GM23338 (cell line): Measurements from ENCODE around the gene YBX3. TPM values are rescaled to one million over a fixed set of nuclear protein-coding genes. Genes with fewer than 3 reads are reported as not detected.

Experiments
- ATAC-seq: fragments of 200-7000 bp; cut with Tn5 transposase; 3 replicates; pipeline ENCODE4 v1.9.1; 2020
- DNase-seq: peaks from one replicate; pipeline ENCODE4 v3.0.0-alpha.2; 2015; ENCODE audit warnings: low spot score
- H2AFZ ChIP-seq: fragments of 200-600 bp; sonication (generic); 2 replicates; pipeline ENCODE4 v1.8.0; 2016; ENCODE audit warnings: antibody characterized with exemption, mild to moderate bottlenecking, moderate library complexity
- H3F3A ChIP-seq: fragments of 200-600 bp; sonication (generic); replicated peaks from 2 replicates; pipeline ENCODE4 v1.8.0; 2017; ENCODE audit warnings: antibody characterized with exemption, mixed run types, low read depth
- H3K27ac ChIP-seq: fragments of 200-600 bp; sonication (generic); 2 replicates; pipeline ENCODE4 v1.6.1; 2016; ENCODE audit warnings: low read depth
- H3K27me3 ChIP-seq: fragments of 200-600 bp; sonication (generic); 2 replicates; pipeline ENCODE4 v1.8.0; 2016; ENCODE audit warnings: mild to moderate bottlenecking, mixed run types, moderate library complexity; ENCODE audit not compliant: insufficient read depth
- H3K36me3 ChIP-seq: fragments of 200-600 bp; sonication (generic); 2 replicates; pipeline ENCODE4 v1.8.0; 2016; ENCODE audit warnings: mild to moderate bottlenecking; ENCODE audit not compliant: insufficient read depth
- H3K4me1 ChIP-seq: fragments of 200-600 bp; sonication (generic); 2 replicates; pipeline ENCODE4 v1.8.0; 2016; ENCODE audit warnings: mild to moderate bottlenecking, moderate library complexity; ENCODE audit not compliant: insufficient read depth
- H3K4me2 ChIP-seq: fragments of 200-600 bp; sonication (generic); 2 replicates; pipeline ENCODE4 v1.7.1; 2017; ENCODE audit warnings: mixed run types
- H3K4me3 ChIP-seq: fragments of 200-600 bp; sonication (generic); 2 replicates; pipeline ENCODE4 v1.6.1; 2016; ENCODE audit warnings: mixed run types
- H3K79me2 ChIP-seq: fragments of 200-600 bp; sonication (generic); replicated peaks from 2 replicates; pipeline ENCODE4 v1.8.0; 2017; ENCODE audit warnings: mild to moderate bottlenecking; ENCODE audit not compliant: insufficient read depth
- H3K9me2 ChIP-seq: fragments of 200-600 bp; sonication (generic); 2 replicates; pipeline ENCODE4 v1.8.0; 2017; ENCODE audit not compliant: insufficient read depth
- H4K20me1 ChIP-seq: fragments of 200-600 bp; sonication (generic); replicated peaks from 2 replicates; pipeline ENCODE4 v1.8.0; 2017; ENCODE audit warnings: mild to moderate bottlenecking; ENCODE audit not compliant: insufficient read depth
- H3K27ac Mint-ChIP-seq: 2 replicates; pipeline ENCODE4 v1.8.0; 2020; ENCODE audit warnings: inconsistent platforms, mild to moderate bottlenecking, moderate library complexity, mixed read lengths
- H3K27me3 Mint-ChIP-seq: 3 replicates; pipeline ENCODE4 v1.8.0; 2022; ENCODE audit warnings: low read depth, mild to moderate bottlenecking, moderate library complexity, mixed read lengths, inconsistent platforms; ENCODE audit not compliant: insufficient read depth, poor library complexity
- H3K36me3 Mint-ChIP-seq: 3 replicates; pipeline ENCODE4 v1.8.0; 2021; ENCODE audit warnings: low read depth, mild to moderate bottlenecking, inconsistent platforms, moderate library complexity, mixed read lengths
- H3K4me1 Mint-ChIP-seq: 3 replicates; pipeline ENCODE4 v1.8.0; 2020; ENCODE audit warnings: mild to moderate bottlenecking, inconsistent platforms, mixed read lengths
- H3K4me3 Mint-ChIP-seq: 3 replicates; pipeline ENCODE4 v1.8.0; 2021; ENCODE audit warnings: moderate library complexity, mild to moderate bottlenecking, inconsistent platforms, mixed read lengths
- H3K9me3 Mint-ChIP-seq: 3 replicates; pipeline ENCODE4 v1.8.0; 2020; ENCODE audit warnings: moderate library complexity, mild to moderate bottlenecking, inconsistent platforms, mixed read lengths
- CREB1 ChIP-seq: fragments of 250-450 bp; sonication (Bioruptor Pico); IDR thresholded peaks from 2 replicates; pipeline ENCODE4 v1.5.0; 2020; ENCODE audit warnings: low read depth, mild to moderate bottlenecking, moderate library complexity
- EZH2phosphoT487 ChIP-seq: fragments of 200-600 bp; sonication (generic); IDR thresholded peaks from one replicate; pipeline ENCODE4 v1.8.1; 2018; ENCODE audit warnings: antibody characterized with exemption; ENCODE audit not compliant: unreplicated experiment
- JUNB ChIP-seq: IDR thresholded peaks from one replicate; pipeline ENCODE4 v1.6.1; 2016; ENCODE audit warnings: antibody characterized with exemption; ENCODE audit not compliant: unreplicated experiment
- NANOG ChIP-seq: IDR thresholded peaks from 2 replicates; pipeline ENCODE4 v1.6.1; 2016; ENCODE audit warnings: antibody characterized with exemption, borderline replicate concordance
- POLR2AphosphoS5 ChIP-seq: IDR thresholded peaks from 2 replicates; pipeline ENCODE4 v1.6.1; 2016; ENCODE audit warnings: antibody characterized with exemption, low read depth
- REST ChIP-seq: IDR thresholded peaks from one replicate; pipeline ENCODE4 v1.6.1; 2018; ENCODE audit warnings: antibody characterized with exemption; ENCODE audit not compliant: unreplicated experiment
- ZNF331 ChIP-seq: fragments of 250-450 bp; sonication (Bioruptor Pico); IDR thresholded peaks from 2 replicates; pipeline ENCODE4 v1.5.0; 2020; ENCODE audit warnings: low read depth, mild to moderate bottlenecking, moderate library complexity
- long read RNA-seq: library from polyadenylated mRNA; unstranded; transcript quantifications from one replicate; pipeline ENCODE4 v2.0.0, GENCODE V29; 2020; ENCODE audit not compliant: unreplicated experiment
- polyA plus RNA-seq: library from polyadenylated mRNA; unstranded; fragments of >200 nt; fragmentation: Nextera tagmentation; extraction: Ambion mirVana; gene quantifications from 2 replicates; pipeline ENCODE4 v1.2.1, GENCODE V29; 2016
- total RNA-seq: library from RNA; depleted of rRNA; stranded (reverse); fragments of >200 nt; shearing (Covaris generic); gene quantifications from 2 replicates; pipeline ENCODE4 v1.2.3, GENCODE V29; 2014; rRNA removed
- TF ChIP-seq, protein P1 (sequence below), 2 experiments: fragments of 200-600 bp in 1 of 2; sonication (generic) in 1 of 2; conservative IDR thresholded peaks; 2 replicates each; pipeline versions ENCODE4 v1.5.1 to v1.6.1; 2016 to 2017; ENCODE audit warnings: antibody characterized with exemption in 2 of 2, low read depth in 2 of 2, mild to moderate bottlenecking in 2 of 2, moderate library complexity in 1 of 2

Gene YBX3
- total RNA-seq (179 and 182 TPM in 2 replicates), polyA plus RNA-seq (450 and 500 TPM in 2 replicates)
- long read RNA-seq, transcript YBX3-202 (9 exons, 1,708 nt), result minor isoform, 6 of 57 reads
- long read RNA-seq, transcript YBX3-201 (10 exons, 1,796 nt), result major isoform, 38 of 57 reads
- long read RNA-seq, partial matches to known transcripts, result 5 of 57 reads
- long read RNA-seq, other reads (novel, unspliced or antisense), result 8 of 57 reads

GRCh38 chr12:10722905-10723746, at the start of gene YBX3:
Gene YBX3, minus strand, starts transcription at chr12:10723323. Its CDS starts 212 bp downstream, at chr12:10723111.
- Mint-ChIP-seq H3K9me3 (no peaks in the 10 kb centered on the region; the same call in 1 of the 3 replicates), H3K4me1 (peaks cover 35% of the 10 kb centered on the region), H3K36me3 (peaks cover 2% of the 10 kb centered on the region), H3K4me3 (peak within 1 kb of the TSS; percentile 97), H3K27ac (peak within 1 kb of the TSS; percentile 94), H3K27me3 (peaks cover 7% of the 10 kb centered on the region)
- Histone ChIP-seq H3K36me3 (no peaks in the 10 kb centered on the region; the same call in 1 of the 2 replicates), H3K4me2 (peak within 1 kb of the TSS; percentile 92), H3K4me3 (peak within 1 kb of the TSS; percentile 83), H3K79me2 (peaks cover 46% of the 10 kb centered on the region), H4K20me1 (0 out of 2 replicates have a peak, but pooled peaks cover 9% of the 10 kb centered on the region), H3K27ac (peak within 1 kb of the TSS; percentile 80), H3K27me3 (peaks cover 15% of the 10 kb centered on the region), H3K9me2 (no peaks in the 10 kb centered on the region), H3K4me1 (peaks cover 40% of the 10 kb centered on the region), H2AFZ (peak within 1 kb of the TSS; percentile 69; the same call in 1 of the 2 replicates), H3F3A (no peaks in the 10 kb centered on the region)
- DNase-seq (peak; percentile 86), ATAC-seq (peak; percentile 64)
- no peak for TF ChIP-seq REST
- TF ChIP-seq POLR2AphosphoS5, result peak; percentile 69
- no peak for TF ChIP-seq JUNB

DNA sequence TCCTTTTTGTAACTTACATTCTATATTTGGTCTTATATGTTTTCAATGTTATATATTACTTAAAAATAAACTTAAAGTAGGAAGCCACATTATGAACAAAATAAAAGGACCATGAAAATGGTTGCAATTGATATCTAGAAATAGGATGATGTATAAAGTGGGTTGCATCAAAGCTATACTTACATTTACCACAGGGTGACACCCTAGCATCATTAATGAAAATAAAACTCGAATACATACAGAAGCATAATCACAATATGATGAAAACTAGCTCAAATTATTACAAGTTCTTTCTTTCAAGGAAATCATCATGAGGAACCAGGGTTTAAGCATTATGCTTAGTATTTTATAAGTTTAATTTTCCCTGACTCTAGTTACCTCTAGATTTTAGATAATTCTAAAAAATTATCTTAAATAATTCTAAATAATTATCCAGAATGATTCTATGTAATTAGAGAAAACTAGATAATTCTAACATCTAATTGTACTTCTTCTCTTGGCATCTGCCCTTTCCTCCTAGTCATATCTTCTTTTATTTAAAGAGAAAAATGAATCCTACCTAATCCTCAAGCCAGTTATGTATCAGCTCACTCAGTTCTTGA, 48.1 kb upstream of the YBX3 start:
- H2AFZ ChIP-seq, result no peak overlapping the region
- Mint-ChIP-seq H3K36me3 (no peaks in the 10 kb centered on the region), H3K4me1 (no peaks in the 10 kb centered on the region), H3K9me3 (no peaks in the 10 kb centered on the region), H3K4me3 (no peak overlapping the region), H3K27ac (no peak overlapping the region), H3K27me3 (no peaks in the 10 kb centered on the region)
- ATAC-seq (no peak; the same call in 2 of the 3 replicates), DNase-seq (peak; percentile 41)
- no peaks in the 10 kb centered on the region for H3F3A ChIP-seq
- no peak overlapping the region for H3K4me3 ChIP-seq
- no peaks in the 10 kb centered on the region for H3K79me2 ChIP-seq
- no peaks in the 10 kb centered on the region for H3K36me3 ChIP-seq
- TF ChIP-seq NANOG (no peak), CREB1 (no peak), EZH2phosphoT487 (no peak), POLR2AphosphoS5 (no peak), ZNF331 (no peak)
- TF ChIP-seq, protein P1, sequence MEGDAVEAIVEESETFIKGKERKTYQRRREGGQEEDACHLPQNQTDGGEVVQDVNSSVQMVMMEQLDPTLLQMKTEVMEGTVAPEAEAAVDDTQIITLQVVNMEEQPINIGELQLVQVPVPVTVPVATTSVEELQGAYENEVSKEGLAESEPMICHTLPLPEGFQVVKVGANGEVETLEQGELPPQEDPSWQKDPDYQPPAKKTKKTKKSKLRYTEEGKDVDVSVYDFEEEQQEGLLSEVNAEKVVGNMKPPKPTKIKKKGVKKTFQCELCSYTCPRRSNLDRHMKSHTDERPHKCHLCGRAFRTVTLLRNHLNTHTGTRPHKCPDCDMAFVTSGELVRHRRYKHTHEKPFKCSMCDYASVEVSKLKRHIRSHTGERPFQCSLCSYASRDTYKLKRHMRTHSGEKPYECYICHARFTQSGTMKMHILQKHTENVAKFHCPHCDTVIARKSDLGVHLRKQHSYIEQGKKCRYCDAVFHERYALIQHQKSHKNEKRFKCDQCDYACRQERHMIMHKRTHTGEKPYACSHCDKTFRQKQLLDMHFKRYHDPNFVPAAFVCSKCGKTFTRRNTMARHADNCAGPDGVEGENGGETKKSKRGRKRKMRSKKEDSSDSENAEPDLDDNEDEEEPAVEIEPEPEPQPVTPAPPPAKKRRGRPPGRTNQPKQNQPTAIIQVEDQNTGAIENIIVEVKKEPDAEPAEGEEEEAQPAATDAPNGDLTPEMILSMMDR (conservative IDR thresholded peaks at IDR 0.05; ENCODE audit: low read depth in 2 of 2), result peak in 1 of 2 experiments; percentile 81; a peak in 3 of 4 replicates
- no peak overlapping the region for H3K27ac ChIP-seq
- H3K4me1 ChIP-seq, result no peaks in the 10 kb centered on the region
- H3K9me2 ChIP-seq, result no peaks in the 10 kb centered on the region
- H4K20me1 ChIP-seq, result no peaks in the 10 kb centered on the region
- H3K4me2 ChIP-seq, result no peak overlapping the region
- no peaks in the 10 kb centered on the region for H3K27me3 ChIP-seq
